Mesodermal cell (in vitro differentiated cells): Measurements from ENCODE around the gene XG. TPM values are rescaled to one million over a fixed set of nuclear protein-coding genes. Genes with fewer than 3 reads are reported as not detected.
"Not testable (repeated sequence)": the region's sequence is repeated elsewhere in the genome, so short reads cannot be mapped to it uniquely, and the experiment has no call there.

Experiments
- H3K27ac ChIP-seq: 2 replicates; pipeline ENCODE4 v1.7.0; 2013; ENCODE audit warnings: mild to moderate bottlenecking, low read depth, low read length, moderate library complexity; ENCODE audit not compliant: severe bottlenecking
- H3K36me3 ChIP-seq: 2 replicates; pipeline ENCODE4 v1.7.1; 2013; ENCODE audit warnings: mild to moderate bottlenecking, low read length, moderate library complexity; ENCODE audit not compliant: control insufficient read depth, insufficient read depth
- H3K4me1 ChIP-seq: one replicate; pipeline ENCODE4 v1.7.1; 2013; ENCODE audit warnings: mild to moderate bottlenecking, low read length; ENCODE audit not compliant: insufficient read depth, control insufficient read depth, poor library complexity, severe bottlenecking
- H3K4me3 ChIP-seq: 2 replicates; pipeline ENCODE4 v1.7.0; 2013; ENCODE audit warnings: low read length, control low read depth, mild to moderate bottlenecking; ENCODE audit not compliant: insufficient read depth, poor library complexity, severe bottlenecking; ENCODE audit errors: extremely low read depth
- H3K9me3 ChIP-seq: 2 replicates; pipeline ENCODE4 v1.7.1; 2013; ENCODE audit warnings: mild to moderate bottlenecking, low read length, moderate library complexity; ENCODE audit not compliant: control insufficient read depth
- WGBS, 2 experiments: methylation state at CpG; one replicate each; pipeline ENCODE4 v1.1.5; 2013; ENCODE audit warnings: missing lambda C conversion rate in 2 of 2; ENCODE audit not compliant: insufficient coverage in 2 of 2; 5-methylcytosine and 5-hydroxymethylcytosine counted together
- polyA plus RNA-seq, 2 experiments: library from polyadenylated mRNA; stranded (reverse); fragments of 50-300 nt; gene quantifications; one replicate each; pipeline ENCODE4 v1.2.3, GENCODE V29; 2013

XG gene
- not detected for polyA plus RNA-seq (2013, experiment 1 of 2)
- not detected for polyA plus RNA-seq (2013, experiment 2 of 2)

GRCh38 chrX:2751874-2752300 lies at the start of gene XG:
TSS of gene XG (plus strand) at chrX:2752040. CDS start at chrX:2752275, 235 bp downstream.
- H3K36me3 ChIP-seq, H3K4me3 ChIP-seq, H3K9me3 ChIP-seq, H3K4me1 ChIP-seq, H3K27ac ChIP-seq: not testable (repeated sequence)
- WGBS, 2 experiments = 94 to 98% methylated on average over 9 of the region's 11 CpGs

GRCh38 chrX:2703991-2704369 lies 47.9 kb upstream of the XG start:
- WGBS, 2 experiments = 72 to 77% methylated on average over 11 to 13 of the region's 14 CpGs
- H3K27ac ChIP-seq = peak overlapping the region; percentile 57
- no peak overlapping the region for H3K4me3 ChIP-seq
- H3K9me3 ChIP-seq = no peaks in the 10 kb centered on the region
- peaks cover 68% of the 10 kb centered on the region for H3K4me1 ChIP-seq
- peaks cover 63% of the 10 kb centered on the region for H3K36me3 ChIP-seq

GRCh38 chrX:2705046-2705832 lies 46.6 kb upstream of the XG start:
- WGBS, 2 experiments = 82 to 87% methylated on average over 16 of the region's 18 CpGs
- Histone ChIP-seq H3K4me3 (no peak overlapping the region), H3K27ac (peak overlapping the region; percentile 68), H3K4me1 (peaks cover 78% of the 10 kb centered on the region), H3K36me3 (peaks cover 55% of the 10 kb centered on the region), H3K9me3 (no peaks in the 10 kb centered on the region)

GRCh38 chrX:2707334-2707760 lies 44.5 kb upstream of the XG start:
- WGBS, 2 experiments = 15 to 16% methylated on average over 9 to 10 of the region's 12 CpGs
- H3K4me3 ChIP-seq = no peak overlapping the region
- H3K27ac ChIP-seq = peak overlapping the region; percentile 88
- peaks cover 71% of the 10 kb centered on the region for H3K4me1 ChIP-seq
- H3K36me3 ChIP-seq = peaks cover 49% of the 10 kb centered on the region
- H3K9me3 ChIP-seq = no peaks in the 10 kb centered on the region

- Histone ChIP-seq H3K4me3 (no peak overlapping the region), H3K9me3 (no peaks in the 10 kb centered on the region), H3K27ac (peak overlapping the region; percentile 88), H3K4me1 (peaks cover 68% of the 10 kb centered on the region), H3K36me3 (peaks cover 49% of the 10 kb centered on the region)
- WGBS, 2 experiments = 50 to 100% methylated on average over 1 to 2 of the region's 6 CpGs
Measured at GRCh38 chrX:2708021-2708420, 43.8 kb upstream of the XG start.

- peak overlapping the region; percentile 88 for H3K27ac ChIP-seq
- H3K4me1 ChIP-seq = peaks cover 61% of the 10 kb centered on the region
- H3K36me3 ChIP-seq = peaks cover 53% of the 10 kb centered on the region
- 93 to 94% methylated on average over 9 of the region's 10 CpGs for WGBS, 2 experiments
- H3K4me3 ChIP-seq = no peak overlapping the region
- H3K9me3 ChIP-seq = no peaks in the 10 kb centered on the region
Measured at GRCh38 chrX:2708592-2709188, 43.1 kb upstream of the XG start.

- no peaks in the 10 kb centered on the region for H3K9me3 ChIP-seq
- peaks cover 47% of the 10 kb centered on the region for H3K36me3 ChIP-seq
- 95% methylated on average over 8 to 9 of the region's 9 CpGs for WGBS, 2 experiments
- peaks cover 56% of the 10 kb centered on the region for H3K4me1 ChIP-seq
- peak overlapping the region; percentile 98 for H3K27ac ChIP-seq
- H3K4me3 ChIP-seq = no peak overlapping the region
Measured at GRCh38 chrX:2709556-2709955, 42.3 kb upstream of the XG start.

GRCh38 chrX:2710041-2710840 lies 41.6 kb upstream of the XG start:
- Histone ChIP-seq H3K4me3 (no peak overlapping the region), H3K27ac (peak overlapping the region; percentile 98), H3K36me3 (peaks cover 48% of the 10 kb centered on the region), H3K9me3 (no peaks in the 10 kb centered on the region), H3K4me1 (peaks cover 52% of the 10 kb centered on the region)
- WGBS, 2 experiments = 54 to 77% methylated on average over 7 to 10 of the region's 15 CpGs

- no peaks in the 10 kb centered on the region for H3K9me3 ChIP-seq
- peaks cover 53% of the 10 kb centered on the region for H3K36me3 ChIP-seq
- no peak overlapping the region for H3K27ac ChIP-seq
- 100% methylated on average over 1 of the region's 2 CpGs for WGBS, 2 experiments
- H3K4me3 ChIP-seq = no peak overlapping the region
- peaks cover 43% of the 10 kb centered on the region for H3K4me1 ChIP-seq
Measured at GRCh38 chrX:2711441-2711840, 40.4 kb upstream of the XG start.

- peaks cover 35% of the 10 kb centered on the region for H3K4me1 ChIP-seq
- WGBS, 2 experiments = 97% methylated on average over 8 of the region's 9 CpGs
- H3K36me3 ChIP-seq = peaks cover 63% of the 10 kb centered on the region
- H3K9me3 ChIP-seq = no peaks in the 10 kb centered on the region
- no peak overlapping the region for H3K4me3 ChIP-seq
- no peak overlapping the region for H3K27ac ChIP-seq
Measured at GRCh38 chrX:2712428-2712827, 39.4 kb upstream of the XG start.
